Measurements from ENCODE around the gene DOCK2.

The DOCK2 gene

GRCh38 chr5:169840405-169840804 is 203.3 kb downstream of the DOCK2 start:
- Histone ChIP-seq H3K9ac (ENCODE audit: low read length) (no peak overlapping the region), H3K27me3 (ENCODE audit: control insufficient read depth, insufficient read depth, low read length) (no peaks in the 10 kb centered on the region), H3K4me3 (ENCODE audit: low read depth, low read length) (no peak overlapping the region), H3K36me3 (ENCODE audit: control insufficient read depth, insufficient read depth, low read length) (no peaks in the 10 kb centered on the region), H3K9me3 (ENCODE audit: control insufficient read depth, insufficient read depth, low read depth, low read length) (no peaks in the 10 kb centered on the region), H3K4me1 (ENCODE audit: control insufficient read depth, insufficient read depth, low read length) (no peaks in the 10 kb centered on the region), H3K27ac (ENCODE audit: low read depth, low read length) (no peak overlapping the region)

GRCh38 chr5:169842699-169843098 is 205.6 kb downstream of the DOCK2 start:
- Histone ChIP-seq H3K27me3 (ENCODE audit: control insufficient read depth, insufficient read depth, low read length) (no peaks in the 10 kb centered on the region), H3K27ac (ENCODE audit: low read depth, low read length) (no peak overlapping the region), H3K4me3 (ENCODE audit: low read depth, low read length) (no peak overlapping the region), H3K9me3 (ENCODE audit: control insufficient read depth, insufficient read depth, low read depth, low read length) (no peaks in the 10 kb centered on the region), H3K4me1 (ENCODE audit: control insufficient read depth, insufficient read depth, low read length) (no peaks in the 10 kb centered on the region), H3K9ac (ENCODE audit: low read length) (no peak overlapping the region), H3K36me3 (ENCODE audit: control insufficient read depth, insufficient read depth, low read length) (no peaks in the 10 kb centered on the region)

GRCh38 chr5:169847519-169847918 is 210.4 kb downstream of the DOCK2 start:
- Histone ChIP-seq H3K4me1 (ENCODE audit: control insufficient read depth, insufficient read depth, low read length) (no peaks in the 10 kb centered on the region), H3K4me3 (ENCODE audit: low read depth, low read length) (no peak overlapping the region), H3K9ac (ENCODE audit: low read length) (no peak overlapping the region), H3K9me3 (ENCODE audit: control insufficient read depth, insufficient read depth, low read depth, low read length) (peaks cover 24% of the 10 kb centered on the region), H3K27ac (ENCODE audit: low read depth, low read length) (no peak overlapping the region), H3K27me3 (ENCODE audit: control insufficient read depth, insufficient read depth, low read length) (no peaks in the 10 kb centered on the region), H3K36me3 (ENCODE audit: control insufficient read depth, insufficient read depth, low read length) (no peaks in the 10 kb centered on the region)

GRCh38 chr5:169848271-169848670 is 211.2 kb downstream of the DOCK2 start:
- Histone ChIP-seq H3K4me3 (ENCODE audit: low read depth, low read length) (no peak overlapping the region), H3K36me3 (ENCODE audit: control insufficient read depth, insufficient read depth, low read length) (no peaks in the 10 kb centered on the region), H3K27me3 (ENCODE audit: control insufficient read depth, insufficient read depth, low read length) (no peaks in the 10 kb centered on the region)

GRCh38 chr5:169848792-169849191 is 211.7 kb downstream of the DOCK2 start:
- Histone ChIP-seq H3K4me1 (ENCODE audit: control insufficient read depth, insufficient read depth, low read length) (no peaks in the 10 kb centered on the region), H3K9me3 (ENCODE audit: control insufficient read depth, insufficient read depth, low read depth, low read length) (peaks cover 24% of the 10 kb centered on the region), H3K36me3 (ENCODE audit: control insufficient read depth, insufficient read depth, low read length) (no peaks in the 10 kb centered on the region), H3K9ac (ENCODE audit: low read length) (no peak overlapping the region), H3K4me3 (ENCODE audit: low read depth, low read length) (no peak overlapping the region), H3K27me3 (ENCODE audit: control insufficient read depth, insufficient read depth, low read length) (no peaks in the 10 kb centered on the region), H3K27ac (ENCODE audit: low read depth, low read length) (no peak overlapping the region)

More at GRCh38 chr5:169848271-169848670, 211.2 kb downstream of the DOCK2 start:
- H3K9ac ChIP-seq (ENCODE audit: low read length) = no peak overlapping the region
- H3K4me1 ChIP-seq (ENCODE audit: control insufficient read depth, insufficient read depth, low read length) = no peaks in the 10 kb centered on the region
- H3K27ac ChIP-seq (ENCODE audit: low read depth, low read length) = no peak overlapping the region
- H3K9me3 ChIP-seq (ENCODE audit: control insufficient read depth, insufficient read depth, low read depth, low read length) = peaks cover 24% of the 10 kb centered on the region

- Histone ChIP-seq H3K9me3 (ENCODE audit: control insufficient read depth, insufficient read depth, low read depth, low read length) (peaks cover 24% of the 10 kb centered on the region), H3K9ac (ENCODE audit: low read length) (no peak overlapping the region), H3K27me3 (ENCODE audit: control insufficient read depth, insufficient read depth, low read length) (no peaks in the 10 kb centered on the region), H3K36me3 (ENCODE audit: control insufficient read depth, insufficient read depth, low read length) (no peaks in the 10 kb centered on the region), H3K4me1 (ENCODE audit: control insufficient read depth, insufficient read depth, low read length) (no peaks in the 10 kb centered on the region), H3K4me3 (ENCODE audit: low read depth, low read length) (no peak overlapping the region), H3K27ac (ENCODE audit: low read depth, low read length) (no peak overlapping the region)
Observed at GRCh38 chr5:169850409-169850808, 213.3 kb downstream of the DOCK2 start.

- Histone ChIP-seq H3K4me1 (ENCODE audit: control insufficient read depth, insufficient read depth, low read length) (no peaks in the 10 kb centered on the region), H3K27ac (ENCODE audit: low read depth, low read length) (no peak overlapping the region), H3K9ac (ENCODE audit: low read length) (no peak overlapping the region), H3K9me3 (ENCODE audit: control insufficient read depth, insufficient read depth, low read depth, low read length) (peaks cover 24% of the 10 kb centered on the region), H3K27me3 (ENCODE audit: control insufficient read depth, insufficient read depth, low read length) (no peaks in the 10 kb centered on the region), H3K4me3 (ENCODE audit: low read depth, low read length) (no peak overlapping the region), H3K36me3 (ENCODE audit: control insufficient read depth, insufficient read depth, low read length) (no peaks in the 10 kb centered on the region)
Observed at GRCh38 chr5:169851321-169851850, 214.3 kb downstream of the DOCK2 start.

GRCh38 chr5:169856571-169856970 is 219.5 kb downstream of the DOCK2 start:
- Histone ChIP-seq H3K27me3 (ENCODE audit: control insufficient read depth, insufficient read depth, low read length) (no peaks in the 10 kb centered on the region), H3K9me3 (ENCODE audit: control insufficient read depth, insufficient read depth, low read depth, low read length) (peaks cover 6% of the 10 kb centered on the region), H3K4me1 (ENCODE audit: control insufficient read depth, insufficient read depth, low read length) (no peaks in the 10 kb centered on the region), H3K4me3 (ENCODE audit: low read depth, low read length) (no peak overlapping the region), H3K27ac (ENCODE audit: low read depth, low read length) (no peak overlapping the region), H3K9ac (ENCODE audit: low read length) (no peak overlapping the region), H3K36me3 (ENCODE audit: control insufficient read depth, insufficient read depth, low read length) (no peaks in the 10 kb centered on the region)

GRCh38 chr5:169860585-169860984 is 223.5 kb downstream of the DOCK2 start:
- Histone ChIP-seq H3K4me1 (ENCODE audit: control insufficient read depth, insufficient read depth, low read length) (no peaks in the 10 kb centered on the region), H3K9me3 (ENCODE audit: control insufficient read depth, insufficient read depth, low read depth, low read length) (no peaks in the 10 kb centered on the region), H3K27me3 (ENCODE audit: control insufficient read depth, insufficient read depth, low read length) (no peaks in the 10 kb centered on the region), H3K36me3 (ENCODE audit: control insufficient read depth, insufficient read depth, low read length) (no peaks in the 10 kb centered on the region), H3K9ac (ENCODE audit: low read length) (no peak overlapping the region), H3K27ac (ENCODE audit: low read depth, low read length) (no peak overlapping the region), H3K4me3 (ENCODE audit: low read depth, low read length) (no peak overlapping the region)

- H3K27me3 ChIP-seq (ENCODE audit: control insufficient read depth, insufficient read depth, low read length) = no peaks in the 10 kb centered on the region
- H3K9ac ChIP-seq (ENCODE audit: low read length) = no peak overlapping the region
- no peak overlapping the region for H3K27ac ChIP-seq (ENCODE audit: low read depth, low read length)
- H3K36me3 ChIP-seq (ENCODE audit: control insufficient read depth, insufficient read depth, low read length) = no peaks in the 10 kb centered on the region
- no peaks in the 10 kb centered on the region for H3K9me3 ChIP-seq (ENCODE audit: control insufficient read depth, insufficient read depth, low read depth, low read length)
- H3K4me3 ChIP-seq (ENCODE audit: low read depth, low read length) = no peak overlapping the region
- H3K4me1 ChIP-seq (ENCODE audit: control insufficient read depth, insufficient read depth, low read length) = no peaks in the 10 kb centered on the region
Observed at GRCh38 chr5:169861433-169861832, 224.4 kb downstream of the DOCK2 start.

GRCh38 chr5:169861934-169862333 is 224.9 kb downstream of the DOCK2 start:
- no peak overlapping the region for H3K27ac ChIP-seq (ENCODE audit: low read depth, low read length)
- H3K4me1 ChIP-seq (ENCODE audit: control insufficient read depth, insufficient read depth, low read length) = no peaks in the 10 kb centered on the region

GRCh38 chr5:169862391-169862811 is 225.3 kb downstream of the DOCK2 start:
- Histone ChIP-seq H3K36me3 (ENCODE audit: control insufficient read depth, insufficient read depth, low read length) (no peaks in the 10 kb centered on the region), H3K27ac (ENCODE audit: low read depth, low read length) (no peak overlapping the region), H3K27me3 (ENCODE audit: control insufficient read depth, insufficient read depth, low read length) (no peaks in the 10 kb centered on the region), H3K9ac (ENCODE audit: low read length) (no peak overlapping the region), H3K4me1 (ENCODE audit: control insufficient read depth, insufficient read depth, low read length) (no peaks in the 10 kb centered on the region), H3K9me3 (ENCODE audit: control insufficient read depth, insufficient read depth, low read depth, low read length) (no peaks in the 10 kb centered on the region), H3K4me3 (ENCODE audit: low read depth, low read length) (no peak overlapping the region)

More at GRCh38 chr5:169861934-169862333, 224.9 kb downstream of the DOCK2 start:
- Histone ChIP-seq H3K4me3 (ENCODE audit: low read depth, low read length) (no peak overlapping the region), H3K27me3 (ENCODE audit: control insufficient read depth, insufficient read depth, low read length) (no peaks in the 10 kb centered on the region), H3K9me3 (ENCODE audit: control insufficient read depth, insufficient read depth, low read depth, low read length) (no peaks in the 10 kb centered on the region), H3K9ac (ENCODE audit: low read length) (no peak overlapping the region), H3K36me3 (ENCODE audit: control insufficient read depth, insufficient read depth, low read length) (no peaks in the 10 kb centered on the region)

Data from HUES6 (cell line).